Panc1 (cell line): ENCODE results near the gene DPT.

ENCODE experiments used
- TCF7L2 ChIP-seq: IDR thresholded peaks from 2 replicates; pipeline ENCODE4 v1.6.1; 2011; ENCODE audit warnings: mild to moderate bottlenecking, low read depth, low read length, inconsistent platforms
- TF ChIP-seq, protein P1 (sequence below), 2 experiments: IDR thresholded peaks; 2 replicates each; pipeline ENCODE4 v1.6.1; 2011 to 2012; ENCODE audit warnings: low read depth in 2 of 2, control low read depth in 1 of 2, low read length in 1 of 2, mild to moderate bottlenecking in 1 of 2, moderate library complexity in 1 of 2; ENCODE audit not compliant: insufficient read depth in 1 of 2
- TF ChIP-seq, protein P2 (sequence below): fragments of 450-650 bp; IDR thresholded peaks from 2 replicates; pipeline ENCODE4 v1.5.1; 2017; ENCODE audit warnings: mild to moderate bottlenecking

DNA sequence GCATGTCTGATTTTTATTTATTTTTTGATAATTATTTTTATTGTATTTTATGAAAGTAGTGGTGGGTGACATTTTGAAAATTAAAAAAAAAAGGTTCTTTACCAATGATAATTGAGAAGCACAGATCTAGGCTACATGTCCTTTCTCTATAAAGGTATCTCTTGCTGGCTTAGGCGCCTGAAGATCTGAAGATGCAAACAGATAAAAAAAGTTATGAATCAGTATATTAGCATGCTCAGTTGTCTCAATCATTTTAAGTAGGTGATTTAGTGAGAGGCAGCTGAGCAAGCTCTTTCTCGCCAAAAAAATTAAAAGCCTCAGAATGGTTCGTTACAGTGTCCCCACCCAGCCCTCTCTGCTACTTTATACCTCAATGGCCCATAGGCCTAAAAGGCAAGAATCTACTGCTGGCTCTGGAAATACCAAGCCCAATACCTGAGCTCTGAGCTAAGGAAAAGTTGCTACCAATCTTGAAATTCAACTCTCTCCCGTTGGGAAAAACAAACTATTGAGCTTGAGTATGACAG lies 42.2 kb upstream of the DPT start:
- TF ChIP-seq, protein P1, sequence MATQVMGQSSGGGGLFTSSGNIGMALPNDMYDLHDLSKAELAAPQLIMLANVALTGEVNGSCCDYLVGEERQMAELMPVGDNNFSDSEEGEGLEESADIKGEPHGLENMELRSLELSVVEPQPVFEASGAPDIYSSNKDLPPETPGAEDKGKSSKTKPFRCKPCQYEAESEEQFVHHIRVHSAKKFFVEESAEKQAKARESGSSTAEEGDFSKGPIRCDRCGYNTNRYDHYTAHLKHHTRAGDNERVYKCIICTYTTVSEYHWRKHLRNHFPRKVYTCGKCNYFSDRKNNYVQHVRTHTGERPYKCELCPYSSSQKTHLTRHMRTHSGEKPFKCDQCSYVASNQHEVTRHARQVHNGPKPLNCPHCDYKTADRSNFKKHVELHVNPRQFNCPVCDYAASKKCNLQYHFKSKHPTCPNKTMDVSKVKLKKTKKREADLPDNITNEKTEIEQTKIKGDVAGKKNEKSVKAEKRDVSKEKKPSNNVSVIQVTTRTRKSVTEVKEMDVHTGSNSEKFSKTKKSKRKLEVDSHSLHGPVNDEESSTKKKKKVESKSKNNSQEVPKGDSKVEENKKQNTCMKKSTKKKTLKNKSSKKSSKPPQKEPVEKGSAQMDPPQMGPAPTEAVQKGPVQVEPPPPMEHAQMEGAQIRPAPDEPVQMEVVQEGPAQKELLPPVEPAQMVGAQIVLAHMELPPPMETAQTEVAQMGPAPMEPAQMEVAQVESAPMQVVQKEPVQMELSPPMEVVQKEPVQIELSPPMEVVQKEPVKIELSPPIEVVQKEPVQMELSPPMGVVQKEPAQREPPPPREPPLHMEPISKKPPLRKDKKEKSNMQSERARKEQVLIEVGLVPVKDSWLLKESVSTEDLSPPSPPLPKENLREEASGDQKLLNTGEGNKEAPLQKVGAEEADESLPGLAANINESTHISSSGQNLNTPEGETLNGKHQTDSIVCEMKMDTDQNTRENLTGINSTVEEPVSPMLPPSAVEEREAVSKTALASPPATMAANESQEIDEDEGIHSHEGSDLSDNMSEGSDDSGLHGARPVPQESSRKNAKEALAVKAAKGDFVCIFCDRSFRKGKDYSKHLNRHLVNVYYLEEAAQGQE (IDR thresholded peaks at IDR 0.05; ENCODE audit: insufficient read depth in 1 of 2, low read depth in 2 of 2, low read length in 1 of 2), result no peak
- TF ChIP-seq, protein P2, sequence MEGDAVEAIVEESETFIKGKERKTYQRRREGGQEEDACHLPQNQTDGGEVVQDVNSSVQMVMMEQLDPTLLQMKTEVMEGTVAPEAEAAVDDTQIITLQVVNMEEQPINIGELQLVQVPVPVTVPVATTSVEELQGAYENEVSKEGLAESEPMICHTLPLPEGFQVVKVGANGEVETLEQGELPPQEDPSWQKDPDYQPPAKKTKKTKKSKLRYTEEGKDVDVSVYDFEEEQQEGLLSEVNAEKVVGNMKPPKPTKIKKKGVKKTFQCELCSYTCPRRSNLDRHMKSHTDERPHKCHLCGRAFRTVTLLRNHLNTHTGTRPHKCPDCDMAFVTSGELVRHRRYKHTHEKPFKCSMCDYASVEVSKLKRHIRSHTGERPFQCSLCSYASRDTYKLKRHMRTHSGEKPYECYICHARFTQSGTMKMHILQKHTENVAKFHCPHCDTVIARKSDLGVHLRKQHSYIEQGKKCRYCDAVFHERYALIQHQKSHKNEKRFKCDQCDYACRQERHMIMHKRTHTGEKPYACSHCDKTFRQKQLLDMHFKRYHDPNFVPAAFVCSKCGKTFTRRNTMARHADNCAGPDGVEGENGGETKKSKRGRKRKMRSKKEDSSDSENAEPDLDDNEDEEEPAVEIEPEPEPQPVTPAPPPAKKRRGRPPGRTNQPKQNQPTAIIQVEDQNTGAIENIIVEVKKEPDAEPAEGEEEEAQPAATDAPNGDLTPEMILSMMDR, result no peak
- no peak for TF ChIP-seq TCF7L2
